ENCODE data around the gene RC3H1.

DNA sequence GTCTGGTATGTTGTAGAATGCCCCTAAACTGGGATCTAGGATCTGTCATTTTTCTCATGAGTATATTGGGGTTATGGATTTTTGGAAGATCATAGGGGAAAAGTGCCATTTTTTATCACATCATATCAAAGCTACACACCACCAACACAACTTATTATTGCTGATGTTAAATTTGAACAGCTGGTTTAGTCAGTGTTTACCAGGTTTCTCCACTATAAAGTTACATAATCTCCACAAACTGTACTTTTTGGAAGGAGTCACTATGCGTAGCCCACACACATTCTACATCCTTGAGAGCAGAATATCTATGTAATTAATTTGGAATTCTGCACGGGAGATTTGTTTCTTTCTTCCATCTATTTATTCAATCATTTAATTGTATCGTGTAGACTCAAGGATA, 35.2 kb downstream of the RC3H1 start:
- TF ChIP-seq CTCF (conservative IDR thresholded peaks at IDR 0.05; ENCODE audit: low read depth in 2 of 2) = no peak
- no peak for TF ChIP-seq ETS1 (IDR thresholded peaks at IDR 0.05)
- no peak for TF ChIP-seq STAT1 (IDR thresholded peaks at IDR 0.05; ENCODE audit: unreplicated experiment)
- TF ChIP-seq ZNF331 (CRISPR knock-in tag; IDR thresholded peaks at IDR 0.05; ENCODE audit: low read depth) = no peak
- TF ChIP-seq EZH2 (IDR thresholded peaks at IDR 0.05; ENCODE audit: low read depth, unreplicated experiment) = no peak
- TF ChIP-seq POLR2AphosphoS5 (IDR thresholded peaks at IDR 0.05; ENCODE audit: low read depth) = no peak
- TF ChIP-seq EZH2phosphoT487 (IDR thresholded peaks at IDR 0.05; ENCODE audit: unreplicated experiment) = no peak
- TF ChIP-seq REST (IDR thresholded peaks at IDR 0.05; ENCODE audit: unreplicated experiment) = no peak
- no peak for TF ChIP-seq NANOG (IDR thresholded peaks at IDR 0.05; ENCODE audit: borderline replicate concordance)
- TF ChIP-seq CREB1 (CRISPR knock-in tag; IDR thresholded peaks at IDR 0.05; ENCODE audit: low read depth) = no peak
- TF ChIP-seq JUNB (IDR thresholded peaks at IDR 0.05; ENCODE audit: unreplicated experiment) = no peak
- no peak for TF ChIP-seq ZNF114 (CRISPR knock-in tag; IDR thresholded peaks at IDR 0.05)

Data from GM23338 (cell line).